SK-N-SH (cell line): ENCODE results near the gene HUNK. TPM values are rescaled to one million over a fixed set of nuclear protein-coding genes. Genes with fewer than 3 reads are reported as not detected.

ENCODE experiments used
- CTCF ChIA-PET: fragments of 300-600, 350-600 bp; formaldehyde crosslinking; extraction: SDS; loops from one replicate; lab custom pipeline; 2021; lab: Yijun Ruan, JAX
- POLR2A ChIA-PET: fragments of 350-600 bp; sonication (Branson Sonifier 250); formaldehyde crosslinking; extraction: SDS; loops from one replicate; lab custom pipeline; 2020; ENCODE audit warnings: antibody characterized with exemption, inconsistent platforms; lab: Yijun Ruan, JAX
- DNase-seq: peaks from one replicate; pipeline ENCODE4 v3.0.0; 2012
- H2AFZ ChIP-seq: fragments of 200-600 bp; sonication (generic); 2 replicates; pipeline ENCODE4 v1.8.1; 2016; ENCODE audit warnings: antibody characterized with exemption, mild to moderate bottlenecking, low read depth
- H3F3A ChIP-seq: fragments of 200-600 bp; sonication (generic); replicated peaks from 2 replicates; pipeline ENCODE3; 2016; ENCODE audit warnings: antibody characterized with exemption, mild to moderate bottlenecking; ENCODE audit not compliant: insufficient read depth
- H3K27ac ChIP-seq, 2 experiments: fragments of 200-500 bp in 1 of 2; fragments of 200-600 bp in 1 of 2; sonication (Bioruptor generic) in 1 of 2; sonication (generic), shearing (Covaris generic) in 1 of 2; 2 replicates each; pipeline versions ENCODE4 v1.5.1 to v1.6.1; 2014 to 2016; ENCODE audit warnings: low read depth in 2 of 2, inconsistent platforms in 1 of 2, low read length in 1 of 2, mild to moderate bottlenecking in 1 of 2, mixed read lengths in 1 of 2
- H3K27me3 ChIP-seq: fragments of 200-600 bp; sonication (generic), shearing (Covaris generic); 2 replicates; pipeline ENCODE4 v1.6.1; 2016; ENCODE audit warnings: mixed run types; ENCODE audit not compliant: insufficient read depth
- H3K36me3 ChIP-seq, 2 experiments: fragments of 200-500 bp in 1 of 2; fragments of 200-600 bp in 1 of 2; sonication (Bioruptor generic) in 1 of 2; sonication (generic) in 1 of 2; replicated peaks in 1 of 2; 2 replicates each; pipeline versions ENCODE3 to v1.5.1; 2014 to 2016; ENCODE audit warnings: low read length in 1 of 2, mild to moderate bottlenecking in 1 of 2; ENCODE audit not compliant: insufficient read depth in 2 of 2, control insufficient read depth in 1 of 2
- H3K4me1 ChIP-seq, 2 experiments: fragments of 200-500 bp in 1 of 2; fragments of 200-600 bp in 1 of 2; sonication (Bioruptor generic) in 1 of 2; sonication (generic), shearing (Covaris generic) in 1 of 2; 2 replicates each; pipeline versions ENCODE4 v1.5.1 to v1.6.1; 2014 to 2016; ENCODE audit warnings: low read depth in 1 of 2, low read length in 1 of 2, mixed run types in 1 of 2; ENCODE audit not compliant: insufficient read depth in 2 of 2, control insufficient read depth in 1 of 2
- H3K4me2 ChIP-seq: fragments of 200-600 bp; sonication (generic), shearing (Covaris generic); 2 replicates; pipeline ENCODE4 v1.6.1; 2017; ENCODE audit warnings: mixed run types
- H3K4me3 ChIP-seq, 2 experiments: fragments of 200-500 bp in 1 of 2; fragments of 200-600 bp in 1 of 2; sonication (Bioruptor generic) in 1 of 2; sonication (generic), shearing (Covaris generic) in 1 of 2; 2 replicates each; pipeline versions ENCODE4 v1.5.1 to v1.8.1; 2014 to 2016; ENCODE audit warnings: low read depth in 2 of 2, inconsistent platforms in 1 of 2, low read length in 1 of 2, mild to moderate bottlenecking in 1 of 2, mixed read lengths in 1 of 2, moderate library complexity in 1 of 2
- H3K79me2 ChIP-seq: fragments of 200-600 bp; sonication (generic); 2 replicates; pipeline ENCODE4 v1.8.1; 2017; ENCODE audit warnings: mild to moderate bottlenecking; ENCODE audit not compliant: insufficient read depth
- H3K9ac ChIP-seq: fragments of 200-600 bp; sonication (generic); 2 replicates; pipeline ENCODE4 v1.6.1; 2017; ENCODE audit warnings: mixed run types
- H3K9me2 ChIP-seq: fragments of 200-600 bp; sonication (generic); 2 replicates; pipeline ENCODE4 v1.6.1; 2017; ENCODE audit warnings: mixed run types
- H3K9me3 ChIP-seq: fragments of 200-600 bp; sonication (generic); 2 replicates; pipeline ENCODE4 v1.6.1; 2017; ENCODE audit warnings: mixed run types, mild to moderate bottlenecking, moderate library complexity
- H4K20me1 ChIP-seq: fragments of 200-600 bp; sonication (generic); 2 replicates; pipeline ENCODE4 v1.6.1; 2017; ENCODE audit warnings: mild to moderate bottlenecking, mixed run types; ENCODE audit not compliant: insufficient read depth
- CHD2 ChIP-seq: fragments of 150-350 bp; IDR thresholded peaks from 2 replicates; pipeline ENCODE4 v1.6.1; 2018; ENCODE audit warnings: low read length; ENCODE audit not compliant: partially characterized antibody
- ELF1 ChIP-seq: IDR thresholded peaks from 2 replicates; pipeline ENCODE4 v1.4.0; 2012
- EP300 ChIP-seq, 2 experiments: IDR thresholded peaks; 2 replicates each; pipeline versions ENCODE4 v1.4.0 to v1.6.1; 2012; ENCODE audit warnings: borderline replicate concordance in 1 of 2, low read depth in 1 of 2, low read length in 1 of 2
- EZH2phosphoT487 ChIP-seq: fragments of 200-600 bp; sonication (generic); IDR thresholded peaks from 2 replicates; pipeline ENCODE4 v1.6.1; 2017; ENCODE audit warnings: low read depth, mixed run types, mild to moderate bottlenecking, antibody characterized with exemption, moderate library complexity, borderline replicate concordance
- GATA2 ChIP-seq: sonication (generic); formaldehyde crosslinking; IDR thresholded peaks from 2 replicates; pipeline ENCODE4 v1.5.0; 2020; ENCODE audit warnings: mild to moderate bottlenecking, missing genetic modification reagents
- JUND ChIP-seq: IDR thresholded peaks from 2 replicates; pipeline ENCODE4 v1.4.0; 2012
- MEF2A ChIP-seq: IDR thresholded peaks from 2 replicates; pipeline ENCODE4 v1.4.0; 2012; ENCODE audit warnings: low read depth, borderline replicate concordance
- POLR2AphosphoS5 ChIP-seq: IDR thresholded peaks from 2 replicates; pipeline ENCODE4 v1.6.1; 2012; ENCODE audit warnings: low read depth, low read length
- RCOR1 ChIP-seq: fragments of 150-350 bp; IDR thresholded peaks from 2 replicates; pipeline ENCODE4 v1.6.1; 2017; ENCODE audit warnings: antibody characterized with exemption, low read length
- REST ChIP-seq: IDR thresholded peaks from 2 replicates; pipeline ENCODE4 v1.6.1; 2012; ENCODE audit warnings: mild to moderate bottlenecking, low read depth, low read length, moderate library complexity
- RFX5 ChIP-seq: IDR thresholded peaks from 2 replicates; pipeline ENCODE4 v1.6.1; 2012; ENCODE audit warnings: mild to moderate bottlenecking, improper control_type of control experiment, low read length
- TEAD4 ChIP-seq: IDR thresholded peaks from 2 replicates; pipeline ENCODE4 v1.4.0; 2012; ENCODE audit warnings: mild to moderate bottlenecking, borderline replicate concordance; ENCODE audit not compliant: insufficient read depth
- ZBTB33 ChIP-seq: IDR thresholded peaks from 2 replicates; pipeline ENCODE4 v1.4.0; 2012; ENCODE audit warnings: low read depth, borderline replicate concordance
- WGBS: methylation state at CpG from one replicate; pipeline ENCODE4 v1.1.6; 2017; ENCODE audit warnings: low lambda C conversion rate; 5-methylcytosine and 5-hydroxymethylcytosine counted together
- polyA plus RNA-seq, 3 experiments: library from polyadenylated mRNA; depleted of rRNA; stranded (reverse); fragments of >200 nt; gene quantifications; 2 replicates each; pipeline ENCODE4 v1.2.3, GENCODE V29; 2012
- TF ChIP-seq, protein P1 (sequence below): IDR thresholded peaks from 2 replicates; pipeline ENCODE4 v1.4.0; 2012; ENCODE audit warnings: low read depth
- TF ChIP-seq, protein P2 (sequence below): IDR thresholded peaks from 2 replicates; pipeline ENCODE4; 2012
- TF ChIP-seq, protein P3 (sequence below): fragments of 150-350 bp; IDR thresholded peaks from 2 replicates; pipeline ENCODE4 v1.6.1; 2016; ENCODE audit warnings: mild to moderate bottlenecking, low read depth, low read length

Gene HUNK
- polyA plus RNA-seq, 1 of the 3 experiments (the other 2 are of a cell fraction) = 0.31 TPM

DNA sequence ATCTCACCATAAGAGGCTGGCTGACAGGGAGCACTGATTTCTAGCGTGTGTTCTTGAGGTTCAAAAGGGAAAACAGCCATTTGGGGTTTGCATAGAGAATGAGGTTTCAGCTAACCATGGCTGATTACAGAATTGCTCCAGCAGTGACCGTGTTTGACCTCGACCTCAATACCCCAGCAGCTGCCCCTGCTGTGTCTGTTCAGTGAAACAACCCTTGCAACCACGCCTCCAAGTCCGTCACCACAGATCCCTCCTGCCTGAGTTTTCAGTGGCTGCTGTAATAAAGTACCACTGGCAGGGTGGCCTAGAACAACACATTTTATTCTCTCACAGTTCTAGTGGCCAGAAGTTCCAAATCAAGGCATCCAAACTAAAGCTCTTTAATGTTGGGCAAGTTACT is 147.7 kb downstream of the HUNK start:
- no peak for DNase-seq
- Histone ChIP-seq H3K79me2 (no peaks in the 10 kb centered on the region), H3K4me2 (no peak overlapping the region), H4K20me1 (no peaks in the 10 kb centered on the region), H3K27ac (no peak overlapping the region; a peak in 1 of 4 replicates), H3K9me2 (no peaks in the 10 kb centered on the region), H3K27me3 (no peaks in the 10 kb centered on the region), H3F3A (no peaks in the 10 kb centered on the region), H3K4me1 (peaks cover 0 to 17% of the 10 kb centered on the region in 2 experiments; a peak in 1 of 4 replicates), H2AFZ (no peak overlapping the region), H3K9me3 (no peaks in the 10 kb centered on the region), H3K9ac (no peak overlapping the region), H3K36me3 (no peaks in the 10 kb centered on the region), H3K4me3 (no peak overlapping the region)
- TF ChIP-seq EP300 (IDR thresholded peaks at IDR 0.05; ENCODE audit: borderline replicate concordance in 1 of 2, low read depth in 1 of 2, low read length in 1 of 2) (no peak), REST (no peak), MEF2A (no peak), POLR2AphosphoS5 (no peak), JUND (no peak), ZBTB33 (no peak), EZH2phosphoT487 (no peak), ELF1 (no peak), CHD2 (no peak), RFX5 (no peak), GATA2 (CRISPR knock-in tag) (no peak), TEAD4 (no peak), RCOR1 (no peak)
- TF ChIP-seq, protein P1, sequence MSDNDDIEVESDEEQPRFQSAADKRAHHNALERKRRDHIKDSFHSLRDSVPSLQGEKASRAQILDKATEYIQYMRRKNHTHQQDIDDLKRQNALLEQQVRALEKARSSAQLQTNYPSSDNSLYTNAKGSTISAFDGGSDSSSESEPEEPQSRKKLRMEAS = no peak
- TF ChIP-seq, protein P2, sequence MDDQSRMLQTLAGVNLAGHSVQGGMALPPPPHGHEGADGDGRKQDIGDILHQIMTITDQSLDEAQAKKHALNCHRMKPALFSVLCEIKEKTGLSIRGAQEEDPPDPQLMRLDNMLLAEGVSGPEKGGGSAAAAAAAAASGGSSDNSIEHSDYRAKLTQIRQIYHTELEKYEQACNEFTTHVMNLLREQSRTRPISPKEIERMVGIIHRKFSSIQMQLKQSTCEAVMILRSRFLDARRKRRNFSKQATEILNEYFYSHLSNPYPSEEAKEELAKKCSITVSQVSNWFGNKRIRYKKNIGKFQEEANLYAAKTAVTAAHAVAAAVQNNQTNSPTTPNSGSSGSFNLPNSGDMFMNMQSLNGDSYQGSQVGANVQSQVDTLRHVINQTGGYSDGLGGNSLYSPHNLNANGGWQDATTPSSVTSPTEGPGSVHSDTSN = no peak
- TF ChIP-seq, protein P3, sequence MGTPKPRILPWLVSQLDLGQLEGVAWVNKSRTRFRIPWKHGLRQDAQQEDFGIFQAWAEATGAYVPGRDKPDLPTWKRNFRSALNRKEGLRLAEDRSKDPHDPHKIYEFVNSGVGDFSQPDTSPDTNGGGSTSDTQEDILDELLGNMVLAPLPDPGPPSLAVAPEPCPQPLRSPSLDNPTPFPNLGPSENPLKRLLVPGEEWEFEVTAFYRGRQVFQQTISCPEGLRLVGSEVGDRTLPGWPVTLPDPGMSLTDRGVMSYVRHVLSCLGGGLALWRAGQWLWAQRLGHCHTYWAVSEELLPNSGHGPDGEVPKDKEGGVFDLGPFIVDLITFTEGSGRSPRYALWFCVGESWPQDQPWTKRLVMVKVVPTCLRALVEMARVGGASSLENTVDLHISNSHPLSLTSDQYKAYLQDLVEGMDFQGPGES = no peak
- ChIA-PET CTCF (interaction anchor here (0.9 kb wide), 1 partner anchor 238 kb away, joined by 3 read pairs; no protein-coding TSS in a partner anchor), POLR2A (no interaction called here)
- WGBS = 53% methylated on average over 5 of the region's 5 CpGs
